Fibroblast of upper back skin (primary cell): Measurements from ENCODE around the gene NPAS2.

Experiments used
- DNase-seq: peaks from one replicate; pipeline ENCODE4 v3.0.0-alpha.2; 2013

Gene NPAS2

DNA sequence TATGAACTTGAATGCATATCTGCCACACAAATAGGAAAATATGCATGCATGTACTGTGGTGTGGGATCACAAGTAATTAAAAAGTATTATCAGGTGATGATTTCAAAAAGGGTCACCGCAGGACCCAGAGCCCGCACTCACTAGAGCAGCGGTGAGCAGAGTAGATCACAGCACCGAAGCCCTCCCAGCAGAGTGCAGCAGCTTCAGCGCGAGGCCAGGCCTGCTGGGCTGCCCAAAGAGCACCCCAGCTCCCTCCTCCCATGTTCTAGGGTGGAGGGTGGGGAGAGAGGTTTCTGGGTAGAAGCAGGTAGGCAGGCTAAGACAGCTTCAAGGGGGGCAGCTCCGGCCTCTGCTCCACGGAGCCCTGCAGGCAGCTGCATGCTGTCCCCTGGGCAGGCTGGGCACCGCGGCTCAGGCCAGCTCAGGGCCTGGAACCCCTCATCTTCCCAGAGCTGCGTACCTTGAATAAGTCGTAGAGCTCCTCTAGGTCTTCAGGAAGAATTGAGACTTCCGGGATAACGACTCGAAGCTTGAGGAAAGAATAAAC lies 207.1 kb downstream of the NPAS2 start:
- no peak for DNase-seq

DNA sequence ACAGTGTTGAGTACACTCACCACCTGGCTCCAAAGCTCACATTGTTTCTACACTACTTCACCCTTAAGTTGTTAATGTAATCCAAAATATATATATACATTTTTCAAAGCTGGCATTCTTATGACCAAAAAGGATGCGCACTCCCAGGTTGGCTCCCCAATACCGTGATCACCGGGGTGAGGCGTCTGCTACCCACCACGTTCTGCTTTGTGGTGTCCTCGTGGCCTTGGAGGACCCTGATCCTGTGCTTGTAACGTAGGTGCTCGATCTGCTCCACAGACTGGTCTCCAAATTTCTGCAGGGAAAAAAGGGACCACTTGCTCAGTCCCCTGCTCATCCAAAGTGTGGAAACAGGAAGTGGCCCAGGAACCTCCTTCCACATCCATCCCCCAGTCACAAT lies 207.9 kb downstream of the NPAS2 start:
- DNase-seq, result no peak

DNA sequence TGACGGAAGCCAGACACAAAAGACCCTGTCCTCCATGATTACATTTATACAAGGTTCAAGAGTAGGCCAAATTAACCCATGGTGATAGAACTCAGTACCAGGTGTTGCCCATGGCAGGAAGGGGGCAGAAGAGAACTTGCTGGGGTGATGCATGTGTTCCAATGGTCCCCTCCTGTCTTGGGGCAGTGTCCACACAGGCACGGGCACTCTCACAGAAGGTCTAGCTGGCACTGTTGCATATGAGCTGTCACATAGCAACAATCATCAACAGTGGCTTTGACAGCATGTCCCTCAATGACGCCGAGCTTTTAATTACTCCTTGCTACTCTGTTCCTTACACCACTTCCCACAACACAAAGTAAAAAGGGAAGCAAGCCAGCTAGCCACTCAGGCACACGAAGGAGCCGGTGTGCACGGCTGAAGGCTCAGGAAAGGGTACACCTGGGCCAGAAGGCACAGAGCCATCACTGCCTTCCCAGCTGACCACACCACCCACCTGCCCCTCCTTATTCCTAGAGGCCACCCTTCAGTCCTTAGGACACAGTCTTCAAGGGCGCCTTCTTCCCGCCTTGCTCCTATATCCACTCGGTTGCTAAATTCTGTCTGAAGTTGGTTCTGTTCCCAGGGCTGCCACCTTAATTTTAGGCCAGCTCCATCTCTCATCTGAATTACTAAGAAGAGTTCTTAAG lies 211.1 kb downstream of the NPAS2 start:
- no peak for DNase-seq

DNA sequence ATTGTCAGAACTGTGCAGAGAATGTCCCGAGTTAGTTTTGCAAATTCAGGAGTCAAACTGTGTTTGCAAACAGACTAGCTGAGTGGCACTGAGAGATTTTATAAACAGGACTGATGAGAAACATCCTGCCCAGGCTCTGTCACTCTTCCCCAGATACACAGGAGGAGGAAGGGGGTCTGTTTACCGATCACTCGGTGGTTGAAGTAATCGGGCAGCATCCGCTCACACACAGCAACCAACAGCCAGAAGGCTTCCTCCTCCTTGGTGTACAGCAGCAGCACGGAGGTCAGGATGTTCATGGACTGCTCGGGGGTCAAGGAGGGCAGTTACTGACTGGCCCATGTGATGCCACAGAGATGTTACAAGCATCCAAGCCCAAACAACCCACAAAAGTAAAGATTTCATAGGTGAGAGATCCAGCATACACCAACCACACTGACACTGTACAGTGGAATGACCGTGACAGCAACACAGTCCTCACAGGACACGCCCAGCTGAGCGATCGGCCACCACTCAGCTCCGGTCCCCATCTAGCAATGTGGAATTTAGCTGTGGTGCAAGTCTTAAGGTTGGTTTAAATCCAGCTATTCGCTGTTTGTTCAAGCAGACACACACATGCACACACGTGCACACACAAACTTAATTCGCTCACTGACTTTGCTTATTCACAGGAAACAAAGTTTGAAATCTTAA lies 212.3 kb downstream of the NPAS2 start:
- no peak for DNase-seq

DNA sequence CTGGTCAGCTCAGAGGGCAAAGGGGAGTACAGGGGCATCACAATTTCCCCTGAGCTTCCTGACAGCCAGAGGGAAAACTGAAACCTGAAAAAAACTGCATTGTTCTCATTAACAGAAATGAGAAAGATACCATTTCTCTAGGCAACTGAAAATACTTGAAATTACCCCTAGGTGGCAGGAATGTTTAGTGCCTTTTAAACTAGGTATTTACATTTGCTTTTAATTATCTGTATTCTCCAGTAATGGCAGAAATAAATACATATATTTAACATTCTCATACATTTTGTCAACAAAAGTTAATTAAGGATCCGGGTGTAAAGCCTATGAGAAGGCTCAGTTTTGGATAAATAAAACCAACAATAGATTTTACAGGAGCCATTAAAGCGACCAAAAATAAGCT lies 216.6 kb downstream of the NPAS2 start:
- peak; percentile 30 for DNase-seq

DNA sequence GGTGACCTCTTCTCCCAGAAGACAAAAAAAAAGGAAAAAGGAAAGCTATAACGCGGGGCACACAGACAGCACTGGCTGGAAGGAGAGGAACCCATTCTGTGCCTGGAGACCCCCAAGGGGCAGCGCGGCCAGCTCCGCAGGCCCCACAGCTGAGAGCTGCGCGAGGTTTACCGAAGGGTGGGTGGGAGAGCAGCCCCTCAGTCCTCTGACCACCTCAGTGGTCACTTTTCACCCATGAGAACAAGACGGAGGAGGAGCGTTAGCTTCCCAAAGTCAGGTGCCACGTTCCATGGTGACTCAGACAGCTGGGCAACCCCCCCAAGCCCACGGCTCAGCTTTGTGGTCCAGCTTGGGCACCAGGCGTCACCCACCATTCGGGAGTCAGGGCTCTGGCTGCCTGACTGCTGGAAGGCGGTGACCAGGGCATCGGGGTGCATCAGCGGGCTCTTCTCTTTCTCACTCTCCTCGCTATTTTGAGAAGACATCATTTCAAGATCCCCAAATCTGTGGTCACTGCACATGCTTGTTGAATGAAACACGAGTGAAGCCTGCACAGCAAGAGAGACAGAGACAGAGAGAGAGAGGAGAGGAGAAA lies 217.3 kb downstream of the NPAS2 start:
- no peak for DNase-seq

DNA sequence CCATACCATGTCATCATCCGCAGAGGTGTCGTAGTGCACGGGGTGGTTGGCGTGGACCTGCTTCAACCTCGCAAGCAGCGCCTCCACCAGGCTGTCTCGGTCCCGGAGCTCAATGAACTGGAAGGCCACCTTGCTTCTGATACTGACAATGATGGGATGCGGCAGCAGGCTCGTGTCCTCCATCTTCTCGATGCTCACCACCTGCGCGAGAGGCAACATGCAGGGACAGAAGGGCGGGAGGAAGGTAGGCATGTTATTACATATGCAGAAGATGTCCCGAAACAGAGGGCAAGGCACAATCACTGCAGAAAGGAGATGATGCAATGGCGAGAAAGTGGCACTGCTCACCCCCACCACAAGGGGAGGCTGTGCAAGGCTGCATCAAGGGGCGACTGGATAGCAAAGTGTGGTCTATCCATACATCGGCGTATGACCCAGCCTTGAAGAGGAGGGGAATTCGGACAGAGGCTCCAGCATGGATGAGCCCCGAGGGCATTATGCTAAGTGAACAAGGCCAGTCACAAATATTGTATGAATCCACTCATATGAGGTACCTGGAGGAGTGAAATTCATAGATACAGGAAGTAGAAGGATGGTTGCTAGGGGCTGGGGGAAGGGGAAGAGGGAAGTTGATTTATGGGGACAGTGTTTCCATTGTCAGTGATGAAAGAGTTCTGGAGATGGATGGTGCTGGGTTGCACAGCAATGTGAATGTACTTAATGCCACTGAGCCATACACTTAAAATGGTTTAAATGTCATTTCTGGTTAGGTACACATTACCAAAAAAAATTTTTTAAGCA lies 218.7 kb downstream of the NPAS2 start:
- DNase-seq, result peak; percentile 18

DNA sequence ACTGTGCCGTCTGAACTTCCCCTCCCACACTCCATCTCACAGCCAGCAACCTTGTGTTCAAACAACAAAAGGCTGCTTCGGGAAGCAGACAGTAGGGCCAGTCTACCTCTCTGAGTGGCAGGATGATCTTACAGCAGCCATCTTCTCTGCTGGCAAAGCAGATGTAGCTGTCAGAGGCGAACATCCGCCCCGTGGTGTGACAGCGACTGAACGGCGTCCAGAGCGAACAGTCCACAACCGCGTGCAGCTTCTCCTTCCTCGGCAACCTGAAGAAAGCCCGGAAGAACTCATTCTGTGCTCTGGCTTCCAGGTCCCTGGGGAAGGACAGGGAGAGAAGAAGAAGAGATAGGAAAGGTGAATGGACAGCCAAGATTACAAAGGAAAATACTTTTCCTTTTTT lies 220.1 kb downstream of the NPAS2 start:
- DNase-seq, result no peak

DNA sequence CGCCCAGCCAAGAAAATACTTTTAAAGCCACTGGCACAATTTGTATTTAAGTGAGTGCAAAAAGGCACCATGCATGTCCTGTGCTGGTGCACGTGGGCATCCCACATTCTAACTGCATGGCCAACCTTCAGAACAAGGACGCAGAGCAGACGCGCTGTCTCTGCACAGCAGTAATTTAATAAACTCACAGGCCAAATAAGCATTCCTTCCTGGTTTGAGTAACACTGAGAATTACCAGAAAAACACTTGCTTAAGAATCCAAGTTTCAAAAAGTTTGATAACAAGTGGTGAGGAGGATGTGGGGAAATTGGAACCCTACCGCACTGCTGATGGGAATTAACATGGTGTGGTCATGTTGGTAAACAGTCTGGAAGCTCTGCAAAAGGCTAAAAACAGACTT lies 220.8 kb downstream of the NPAS2 start:
- no peak for DNase-seq

DNA sequence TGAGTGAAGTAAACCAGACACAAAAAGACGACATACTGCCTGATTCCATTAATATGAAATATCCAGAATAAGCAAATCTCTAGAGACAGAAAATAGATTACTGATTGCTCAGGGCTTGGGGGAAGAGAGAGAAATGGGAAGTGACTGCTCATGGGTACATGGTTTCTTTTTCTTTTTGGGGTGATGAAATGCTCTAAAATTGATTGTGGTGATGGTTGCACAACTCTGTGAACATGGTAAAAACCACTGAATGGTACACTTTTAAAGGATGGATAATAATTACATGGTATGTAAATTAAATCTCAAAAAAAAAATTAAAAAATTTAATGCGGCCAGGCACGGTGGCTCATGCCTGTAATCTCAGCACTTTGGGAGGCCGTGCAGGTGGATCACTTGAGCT lies 221.5 kb downstream of the NPAS2 start:
- peak; percentile 13 for DNase-seq

DNA sequence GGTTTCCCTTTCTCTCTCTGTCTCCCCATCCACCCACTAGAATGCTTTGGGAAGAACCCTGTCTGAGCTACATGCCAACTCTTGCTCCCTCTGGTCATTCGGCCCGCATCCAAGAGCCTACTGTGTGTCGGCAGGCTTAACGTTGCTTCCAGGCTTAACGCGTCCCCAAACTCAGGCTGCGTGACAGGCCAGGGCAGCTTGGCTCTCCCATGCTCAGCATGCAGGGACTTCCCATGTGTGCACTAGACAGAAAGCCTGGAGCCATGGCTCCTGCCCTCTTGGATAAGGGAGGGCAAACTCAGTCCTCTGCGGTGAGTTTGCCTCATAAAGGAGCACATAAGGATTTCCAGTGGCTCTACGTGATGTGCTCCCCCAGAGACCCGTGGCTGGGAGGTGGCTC lies 225.4 kb downstream of the NPAS2 start:
- no peak for DNase-seq
